T-helper 22 cell (primary cell): ENCODE measurements around the gene SUPT16H.
"Not testable (repeated sequence)": the region's sequence is repeated elsewhere in the genome, so short reads cannot be mapped to it uniquely, and the experiment has no call there.

Source experiments
- DNase-seq: peaks from one replicate; pipeline ENCODE4 v3.0.0-alpha.2; 2020; ENCODE audit warnings: low read depth

The SUPT16H gene

GRCh38 chr14:21367582-21368144, 16.2 kb downstream of the SUPT16H start:
- DNase-seq, result no peak

- no peak for DNase-seq
Observed at GRCh38 chr14:21356511-21356910, 27.3 kb downstream of the SUPT16H start.

- DNase-seq, result no peak
Observed at GRCh38 chr14:21352587-21352986, 31.2 kb downstream of the SUPT16H start.

GRCh38 chr14:21350539-21350938, 33.3 kb downstream of the SUPT16H start:
- no peak for DNase-seq

- DNase-seq, result no peak
Observed at GRCh38 chr14:21347201-21347600, 36.6 kb downstream of the SUPT16H start.

- no peak for DNase-seq
Observed at GRCh38 chr14:21346532-21347135, 37.2 kb downstream of the SUPT16H start.

- no peak for DNase-seq
Observed at GRCh38 chr14:21343035-21343794, 40.6 kb downstream of the SUPT16H start.

GRCh38 chr14:21334202-21334906, 49.5 kb downstream of the SUPT16H start:
- DNase-seq, result no peak

- DNase-seq, result no peak
Observed at GRCh38 chr14:21332950-21333349, 50.9 kb downstream of the SUPT16H start.

GRCh38 chr14:21326972-21327371, 56.8 kb downstream of the SUPT16H start:
- no peak for DNase-seq

- DNase-seq, result no peak
Observed at GRCh38 chr14:21322716-21323115, 61.1 kb downstream of the SUPT16H start.

- DNase-seq, result no peak
Observed at GRCh38 chr14:21320913-21321312, 62.9 kb downstream of the SUPT16H start.

GRCh38 chr14:21317398-21317797, 66.4 kb downstream of the SUPT16H start:
- no peak for DNase-seq

- no peak for DNase-seq
Observed at GRCh38 chr14:21313512-21313911, 70.3 kb downstream of the SUPT16H start.

GRCh38 chr14:21311614-21312013, 72.2 kb downstream of the SUPT16H start:
- no peak for DNase-seq

GRCh38 chr14:21309956-21310355, 73.9 kb downstream of the SUPT16H start:
- no peak for DNase-seq

- no peak for DNase-seq
Observed at GRCh38 chr14:21309238-21309636, 74.6 kb downstream of the SUPT16H start.

GRCh38 chr14:21308479-21309237, 75.2 kb downstream of the SUPT16H start:
- peak; percentile 74 for DNase-seq

GRCh38 chr14:21308132-21308478, 75.7 kb downstream of the SUPT16H start:
- DNase-seq, result no peak

- DNase-seq, result no peak
Observed at GRCh38 chr14:21307637-21308036, 76.2 kb downstream of the SUPT16H start.

GRCh38 chr14:21302836-21303140, 81.0 kb downstream of the SUPT16H start:
- DNase-seq, result not testable (repeated sequence)
